Panc1 (cell line): ENCODE measurements around the gene DPYSL5. TPM values are rescaled to one million over a fixed set of nuclear protein-coding genes. Genes with fewer than 3 reads are reported as not detected.

Source experiments
- ATAC-seq: fragments of 200-7000 bp; cut with Tn5 transposase; 2 replicates; pipeline ENCODE4 v1.9.1; 2020; ENCODE audit warnings: mild to moderate bottlenecking, moderate library complexity
- BruUV-seq: library from RNA; stranded (reverse); fragments of 400-500 nt; replicated peaks from 2 replicates; lab custom pipeline; 2021; lab: Mats Ljungman, UMichigan
- CTCF ChIA-PET: fragments of 300-600 bp; sonication (Branson Sonifier 250); formaldehyde crosslinking; loops from one replicate; lab custom pipeline; 2022; ENCODE audit warnings: antibody characterized with exemption; lab: Charles Lee
- POLR2A ChIA-PET: fragments of 300-600 bp; sonication (Branson Sonifier 250); formaldehyde crosslinking; loops from one replicate; lab custom pipeline; 2022; ENCODE audit warnings: antibody characterized with exemption; lab: Charles Lee
- DNase-seq: peaks from one replicate; pipeline ENCODE4 v3.0.0-alpha.2; 2010; ENCODE audit warnings: low read depth, low spot score
- H3K27ac ChIP-seq: 2 replicates; pipeline ENCODE4 v1.5.1; 2011; ENCODE audit warnings: mild to moderate bottlenecking, low read length, inconsistent platforms
- H3K27me3 ChIP-seq: fragments of 200-500 bp; sonication (Bioruptor generic); 2 replicates; pipeline ENCODE4 v1.6.0; 2014; ENCODE audit warnings: low read length, inconsistent platforms; ENCODE audit not compliant: control insufficient read depth, insufficient read depth
- H3K36me3 ChIP-seq: fragments of 200-500 bp; sonication (Bioruptor generic); 2 replicates; pipeline ENCODE4 v1.5.1; 2014; ENCODE audit warnings: inconsistent platforms, mild to moderate bottlenecking, low read length, moderate library complexity; ENCODE audit not compliant: control insufficient read depth, insufficient read depth
- H3K4me1 ChIP-seq: 2 replicates; pipeline ENCODE4 v1.5.1; 2011; ENCODE audit warnings: inconsistent platforms, mild to moderate bottlenecking, low read length, moderate library complexity; ENCODE audit not compliant: control insufficient read depth, insufficient read depth
- H3K4me3 ChIP-seq, 2 experiments: 2 replicates each; pipeline ENCODE4 v1.5.1; 2011 to 2012; ENCODE audit warnings: low read depth in 2 of 2, low read length in 2 of 2, mild to moderate bottlenecking in 2 of 2, inconsistent platforms in 1 of 2, moderate library complexity in 1 of 2
- H3K9me3 ChIP-seq: fragments of 200-500 bp; sonication (Bioruptor generic); 2 replicates; pipeline ENCODE4 v1.5.1; 2014; ENCODE audit warnings: low read depth, mild to moderate bottlenecking, inconsistent platforms, low read length, moderate library complexity; ENCODE audit not compliant: control insufficient read depth, insufficient read depth
- POLR2AphosphoS5 ChIP-seq: IDR thresholded peaks from 2 replicates; pipeline ENCODE4 v1.6.1; 2012; ENCODE audit warnings: mild to moderate bottlenecking, low read depth, low read length, moderate library complexity
- SIN3A ChIP-seq: IDR thresholded peaks from 2 replicates; pipeline ENCODE4 v1.6.1; 2012; ENCODE audit warnings: low read depth, mild to moderate bottlenecking, low read length, moderate library complexity, borderline replicate concordance; ENCODE audit not compliant: insufficient read depth
- TCF7L2 ChIP-seq: IDR thresholded peaks from 2 replicates; pipeline ENCODE4 v1.6.1; 2011; ENCODE audit warnings: mild to moderate bottlenecking, low read depth, low read length, inconsistent platforms
- in situ Hi-C: cut with HindIII; loops from 2 replicates; pipeline ENCODE4 v1.10.0; 2016; ENCODE audit warnings: low sequenced_read_pairs, low pct_unique_long_range_greater_than_20kb
- intact Hi-C: fragments of 100-400 bp; cut with micrococcal nuclease; formaldehyde crosslinking; loops from one replicate; pipeline ENCODE4 v1.10.0; 2022; ENCODE audit not compliant: unreplicated experiment
- total RNA-seq: library from RNA; stranded (reverse); gene quantifications from one replicate; pipeline ENCODE4 v1.2.1, GENCODE V29; 2021; ENCODE audit not compliant: unreplicated experiment
- TF ChIP-seq, protein P1 (sequence below), 2 experiments: IDR thresholded peaks; 2 replicates each; pipeline ENCODE4 v1.6.1; 2011 to 2012; ENCODE audit warnings: low read depth in 2 of 2, control low read depth in 1 of 2, low read length in 1 of 2, mild to moderate bottlenecking in 1 of 2, moderate library complexity in 1 of 2; ENCODE audit not compliant: insufficient read depth in 1 of 2
- TF ChIP-seq, protein P2 (sequence below): fragments of 450-650 bp; IDR thresholded peaks from 2 replicates; pipeline ENCODE4 v1.5.1; 2017; ENCODE audit warnings: mild to moderate bottlenecking

Gene DPYSL5
- total RNA-seq, 1 experiment from 2014 or later, result 0.31 TPM

- POLR2A ChIA-PET, result interaction anchor here (0.5 kb wide), 1 partner anchor 519 kb away, joined by 3 read pairs; no protein-coding TSS in a partner anchor
- Histone ChIP-seq H3K9me3 (no peaks in the 10 kb centered on the region), H3K4me3 (no peak overlapping the region), H3K27me3 (no peaks in the 10 kb centered on the region), H3K4me1 (no peaks in the 10 kb centered on the region), H3K27ac (no peak overlapping the region), H3K36me3 (no peaks in the 10 kb centered on the region)
- intact Hi-C loops (no loop called here), in situ Hi-C loops (no loop called here)
- ATAC-seq (no peak), DNase-seq (no peak)
- no TSS peak for BruUV-seq
- CTCF ChIA-PET, result interaction anchor here (0.6 kb wide), 1 partner anchor 1012 kb away, joined by 3 read pairs; the partner anchor contains the start of gene KIF3C
- TF ChIP-seq SIN3A, result no peak
- TF ChIP-seq, protein P1, sequence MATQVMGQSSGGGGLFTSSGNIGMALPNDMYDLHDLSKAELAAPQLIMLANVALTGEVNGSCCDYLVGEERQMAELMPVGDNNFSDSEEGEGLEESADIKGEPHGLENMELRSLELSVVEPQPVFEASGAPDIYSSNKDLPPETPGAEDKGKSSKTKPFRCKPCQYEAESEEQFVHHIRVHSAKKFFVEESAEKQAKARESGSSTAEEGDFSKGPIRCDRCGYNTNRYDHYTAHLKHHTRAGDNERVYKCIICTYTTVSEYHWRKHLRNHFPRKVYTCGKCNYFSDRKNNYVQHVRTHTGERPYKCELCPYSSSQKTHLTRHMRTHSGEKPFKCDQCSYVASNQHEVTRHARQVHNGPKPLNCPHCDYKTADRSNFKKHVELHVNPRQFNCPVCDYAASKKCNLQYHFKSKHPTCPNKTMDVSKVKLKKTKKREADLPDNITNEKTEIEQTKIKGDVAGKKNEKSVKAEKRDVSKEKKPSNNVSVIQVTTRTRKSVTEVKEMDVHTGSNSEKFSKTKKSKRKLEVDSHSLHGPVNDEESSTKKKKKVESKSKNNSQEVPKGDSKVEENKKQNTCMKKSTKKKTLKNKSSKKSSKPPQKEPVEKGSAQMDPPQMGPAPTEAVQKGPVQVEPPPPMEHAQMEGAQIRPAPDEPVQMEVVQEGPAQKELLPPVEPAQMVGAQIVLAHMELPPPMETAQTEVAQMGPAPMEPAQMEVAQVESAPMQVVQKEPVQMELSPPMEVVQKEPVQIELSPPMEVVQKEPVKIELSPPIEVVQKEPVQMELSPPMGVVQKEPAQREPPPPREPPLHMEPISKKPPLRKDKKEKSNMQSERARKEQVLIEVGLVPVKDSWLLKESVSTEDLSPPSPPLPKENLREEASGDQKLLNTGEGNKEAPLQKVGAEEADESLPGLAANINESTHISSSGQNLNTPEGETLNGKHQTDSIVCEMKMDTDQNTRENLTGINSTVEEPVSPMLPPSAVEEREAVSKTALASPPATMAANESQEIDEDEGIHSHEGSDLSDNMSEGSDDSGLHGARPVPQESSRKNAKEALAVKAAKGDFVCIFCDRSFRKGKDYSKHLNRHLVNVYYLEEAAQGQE (IDR thresholded peaks at IDR 0.05; ENCODE audit: insufficient read depth in 1 of 2, low read depth in 2 of 2, low read length in 1 of 2), result peak; percentile 77 to 87
These were observed 145.8 kb downstream of the DPYSL5 start for GRCh38 chr2:26993768-26994167.

- DNase-seq (no peak), ATAC-seq (no peak)
- no peaks in the 10 kb centered on the region for H3K4me1 ChIP-seq
- H3K27me3 ChIP-seq, result no peaks in the 10 kb centered on the region
- in situ Hi-C loops, result no loop called here
- TF ChIP-seq POLR2AphosphoS5, result no peak
- TF ChIP-seq, protein P1 (IDR thresholded peaks at IDR 0.05; ENCODE audit: insufficient read depth in 1 of 2, low read depth in 2 of 2, low read length in 1 of 2), result no peak
- TF ChIP-seq, protein P2, sequence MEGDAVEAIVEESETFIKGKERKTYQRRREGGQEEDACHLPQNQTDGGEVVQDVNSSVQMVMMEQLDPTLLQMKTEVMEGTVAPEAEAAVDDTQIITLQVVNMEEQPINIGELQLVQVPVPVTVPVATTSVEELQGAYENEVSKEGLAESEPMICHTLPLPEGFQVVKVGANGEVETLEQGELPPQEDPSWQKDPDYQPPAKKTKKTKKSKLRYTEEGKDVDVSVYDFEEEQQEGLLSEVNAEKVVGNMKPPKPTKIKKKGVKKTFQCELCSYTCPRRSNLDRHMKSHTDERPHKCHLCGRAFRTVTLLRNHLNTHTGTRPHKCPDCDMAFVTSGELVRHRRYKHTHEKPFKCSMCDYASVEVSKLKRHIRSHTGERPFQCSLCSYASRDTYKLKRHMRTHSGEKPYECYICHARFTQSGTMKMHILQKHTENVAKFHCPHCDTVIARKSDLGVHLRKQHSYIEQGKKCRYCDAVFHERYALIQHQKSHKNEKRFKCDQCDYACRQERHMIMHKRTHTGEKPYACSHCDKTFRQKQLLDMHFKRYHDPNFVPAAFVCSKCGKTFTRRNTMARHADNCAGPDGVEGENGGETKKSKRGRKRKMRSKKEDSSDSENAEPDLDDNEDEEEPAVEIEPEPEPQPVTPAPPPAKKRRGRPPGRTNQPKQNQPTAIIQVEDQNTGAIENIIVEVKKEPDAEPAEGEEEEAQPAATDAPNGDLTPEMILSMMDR, result no peak
- TF ChIP-seq TCF7L2, result no peak
- TF ChIP-seq SIN3A, result no peak
- ChIA-PET CTCF (interaction anchor here (0.6 kb wide), 2 partner anchors 22 to 97 kb away, joined by 3 to 4 read pairs; no protein-coding TSS in a partner anchor), POLR2A (no interaction called here)
- intact Hi-C loops, result no loop called here
- H3K4me3 ChIP-seq, result no peak overlapping the region
- no peaks in the 10 kb centered on the region for H3K36me3 ChIP-seq
- no peaks in the 10 kb centered on the region for H3K9me3 ChIP-seq
- no TSS peak for BruUV-seq
- no peak overlapping the region for H3K27ac ChIP-seq
These were observed 147.1 kb downstream of the DPYSL5 start for GRCh38 chr2:26994983-26995382.
